Spleen (tissue), 11 donors: Measurements from ENCODE around the gene ETV3. TPM values are rescaled to one million over a fixed set of nuclear protein-coding genes. Genes with fewer than 3 reads are reported as not detected.

Experiments
- DNase-seq: peaks from one replicate; pipeline ENCODE4 v3.0.0-alpha.2; 2020
- H3K27ac ChIP-seq, 8 donors: fragments of 200-600 bp; sonication (generic) in 7 of 8; 1 replicate in 4 of 8; 2 replicates in 4 of 8; pipeline versions ENCODE4 v1.5.0 to v1.8.0; 2016 to 2021; ENCODE audit warnings: inconsistent platforms in 4 of 8, mild to moderate bottlenecking in 4 of 8, moderate library complexity in 1 of 8
- H3K27me3 ChIP-seq, 7 donors: fragments of 200-600 bp; sonication (generic) in 6 of 7; replicated peaks in 1 of 7; 1 replicate in 4 of 7; 2 replicates in 3 of 7; pipeline versions ENCODE4 v1.5.0 to v1.8.0; 2016 to 2021; ENCODE audit warnings: inconsistent platforms in 3 of 7, mild to moderate bottlenecking in 1 of 7
- H3K36me3 ChIP-seq, 6 donors: fragments of 200-600 bp; sonication (generic) in 5 of 6; 1 replicate in 4 of 6; 2 replicates in 2 of 6; pipeline versions ENCODE4 v1.5.0 to v1.8.0; 2016 to 2021; ENCODE audit warnings: inconsistent platforms in 2 of 6
- H3K4me1 ChIP-seq, 6 donors: fragments of 200-600 bp; sonication (generic) in 5 of 6; 1 replicate in 3 of 6; 2 replicates in 3 of 6; pipeline versions ENCODE4 v1.5.0 to v1.8.0; 2016 to 2021; ENCODE audit warnings: inconsistent platforms in 3 of 6
- H3K4me3 ChIP-seq, 8 donors: fragments of 200-600 bp; sonication (generic) in 7 of 8; 1 replicate in 4 of 8; 2 replicates in 4 of 8; pipeline versions ENCODE4 v1.5.0 to v1.8.0; 2016 to 2021; ENCODE audit warnings: inconsistent platforms in 4 of 8, mild to moderate bottlenecking in 4 of 8, moderate library complexity in 2 of 8
- H3K9me3 ChIP-seq, 8 donors: fragments of 200-600 bp; sonication (generic) in 7 of 8; 1 replicate in 4 of 8; 2 replicates in 4 of 8; pipeline versions ENCODE4 v1.5.0 to v1.8.0; 2016 to 2021; ENCODE audit warnings: inconsistent platforms in 4 of 8
- CTCF ChIP-seq, 11 experiments: fragments of 200-600 bp in 7 of 11; fragments of 450-650 bp in 4 of 11; sonication (generic) in 4 of 11; IDR thresholded peaks in 8 of 11; conservative IDR thresholded peaks in 3 of 11; 1 replicate in 7 of 11; 2 replicates in 4 of 11; pipeline versions ENCODE4 v1.4.0 to v1.8.0; 2016 to 2021; ENCODE audit warnings: antibody characterized with exemption in 11 of 11, inconsistent platforms in 4 of 11, mild to moderate bottlenecking in 1 of 11
- POLR2A ChIP-seq, 3 donors: fragments of 450-650 bp; IDR thresholded peaks; one replicate each; pipeline ENCODE4 v1.5.1; 2017; ENCODE audit warnings: antibody characterized with exemption in 3 of 3, mild to moderate bottlenecking in 1 of 3
- POLR2AphosphoS5 ChIP-seq, 3 donors: sonication (generic); formaldehyde crosslinking; IDR thresholded peaks; one replicate each; pipeline ENCODE4 v1.5.1; 2017; ENCODE audit warnings: antibody characterized with exemption in 3 of 3
- WGBS, 5 donors: extraction: QIAGEN DNeasy Blood & Tissue Kit in 3 of 5; methylation state at CpG; one replicate each; pipeline versions ENCODE4 v1.1.5 to v1.1.7; 2013 to 2018; 5-methylcytosine and 5-hydroxymethylcytosine counted together
- intact Hi-C: fragments of 100-400 bp; cut with DNase I; formaldehyde crosslinking; loops from one replicate; pipeline ENCODE4 v1.15.0; 2023; ENCODE audit warnings: low total_unique reads
- polyA plus RNA-seq, 3 donors: library from polyadenylated mRNA; stranded (reverse); fragments of 200-250 nt; gene quantifications; one replicate each; pipeline ENCODE4 v1.2.1, GENCODE V29; 2013
- total RNA-seq, 7 donors: library from RNA; depleted of rRNA in 3 of 7; stranded (reverse); fragments of >200 nt in 3 of 7; fragmentation: NEBNext Ultra II Directional in 4 of 7; extraction: Animal tissue kit (Norgen Biotek cat#: 25700) in 4 of 7; gene quantifications; one replicate each; pipeline versions ENCODE4 v1.1.0 to v1.2.1, GENCODE V29; 2016 to 2021
- donor health status: healthy with polysubstance abuse.
- donor health status: DM: no; HTN: no; CAD: no; lungs with moderate emphysema.
- donor health status: DM: no; HTN: no; CAD: no.
- donor health status: Bipolar disorder and iron deficiency.
- donor health status: healthy.
- donor health status: DM: no; HTN: no; CAD: no.
- donor health status: DM: yes; HTN: yes; CAD: no.

The ETV3 gene
- total and polyA plus RNA-seq, 10 donors = 4.2 to 35.9 (median 20.8) TPM

- H3K4me3 ChIP-seq = no peak overlapping the region
- peaks cover 0 to 4% (median 0%) of the 10 kb centered on the region in 7 donors for H3K27me3 ChIP-seq
- no peak overlapping the region for H3K27ac ChIP-seq
- no peaks in the 10 kb centered on the region for H3K9me3 ChIP-seq
- peaks cover 0 to 45% (median 24%) of the 10 kb centered on the region in 6 donors for H3K36me3 ChIP-seq
- intact Hi-C loops = no loop called here
- TF ChIP-seq CTCF (IDR thresholded peaks at IDR 0.05 in 8 of 11, conservative IDR thresholded peaks at IDR 0.05 in 3 of 11) (no peak), POLR2A (IDR thresholded peaks at IDR 0.05) (no peak), POLR2AphosphoS5 (IDR thresholded peaks at IDR 0.05) (no peak)
- H3K4me1 ChIP-seq = peaks cover 0 to 29% (median 3%) of the 10 kb centered on the region in 6 donors
- DNase-seq = no peak
- WGBS, 5 donors = 85 to 90% (median 87%) methylated on average over 2 of the region's 2 CpGs
These were observed 18.7 kb downstream of the ETV3 start for GRCh38 chr1:157119448-157119847.

- intact Hi-C loops = no loop called here
- no peak for TF ChIP-seq POLR2AphosphoS5 (IDR thresholded peaks at IDR 0.05)
- TF ChIP-seq CTCF (IDR thresholded peaks at IDR 0.05 in 8 of 11, conservative IDR thresholded peaks at IDR 0.05 in 3 of 11) = no peak
- TF ChIP-seq POLR2A (IDR thresholded peaks at IDR 0.05) = no peak
- DNase-seq = peak; percentile 43
- no peak overlapping the region for H3K27ac ChIP-seq
- peaks cover 0 to 9% (median 0%) of the 10 kb centered on the region in 7 donors for H3K27me3 ChIP-seq
- H3K4me3 ChIP-seq = no peak overlapping the region
- peaks cover 0 to 24% (median 2%) of the 10 kb centered on the region in 6 donors for H3K4me1 ChIP-seq
- 90 to 95% (median 92%) methylated on average over 9 of the region's 9 CpGs for WGBS, 5 donors
- no peaks in the 10 kb centered on the region for H3K9me3 ChIP-seq
- peaks cover 0 to 40% (median 21%) of the 10 kb centered on the region in 6 donors for H3K36me3 ChIP-seq
These were observed 19.2 kb downstream of the ETV3 start for GRCh38 chr1:157119008-157119407.

- peak overlapping the region in 1 of 8 donors; percentile 27 for H3K27ac ChIP-seq
- H3K4me3 ChIP-seq = no peak overlapping the region
- peaks cover 0 to 23% (median 0%) of the 10 kb centered on the region in 7 donors for H3K27me3 ChIP-seq
- no peak for TF ChIP-seq POLR2AphosphoS5 (IDR thresholded peaks at IDR 0.05)
- TF ChIP-seq POLR2A (IDR thresholded peaks at IDR 0.05) = no peak
- no peak for TF ChIP-seq CTCF (IDR thresholded peaks at IDR 0.05 in 8 of 11, conservative IDR thresholded peaks at IDR 0.05 in 3 of 11)
- 52 to 80% (median 70%) methylated on average over 3 to 4 of the region's 4 CpGs for WGBS, 5 donors
- H3K9me3 ChIP-seq = no peaks in the 10 kb centered on the region
- peaks cover 0 to 26% (median 8%) of the 10 kb centered on the region in 6 donors for H3K36me3 ChIP-seq
- H3K4me1 ChIP-seq = peaks cover 0 to 26% (median 5%) of the 10 kb centered on the region in 6 donors
- DNase-seq = peak; percentile 65
- intact Hi-C loops = no loop called here
These were observed 20.6 kb downstream of the ETV3 start for GRCh38 chr1:157117527-157118057.

- Histone ChIP-seq H3K4me3 (no peak overlapping the region), H3K27me3 (peaks cover 0 to 30% (median 0%) of the 10 kb centered on the region in 7 donors), H3K36me3 (peaks cover 0 to 18% (median 2%) of the 10 kb centered on the region in 6 donors), H3K4me1 (peaks cover 0 to 25% (median 5%) of the 10 kb centered on the region in 6 donors), H3K27ac (no peak overlapping the region), H3K9me3 (no peaks in the 10 kb centered on the region)
- DNase-seq = no peak
- TF ChIP-seq POLR2AphosphoS5 (IDR thresholded peaks at IDR 0.05) (no peak), CTCF (IDR thresholded peaks at IDR 0.05 in 8 of 11, conservative IDR thresholded peaks at IDR 0.05 in 3 of 11) (no peak), POLR2A (IDR thresholded peaks at IDR 0.05) (no peak)
- intact Hi-C loops = no loop called here
These were observed 21.5 kb downstream of the ETV3 start for GRCh38 chr1:157116737-157117103.
